A549 (cell line): ENCODE measurements around the gene PPP1R12B. TPM values are rescaled to one million over a fixed set of nuclear protein-coding genes. Genes with fewer than 3 reads are reported as not detected.

Experiments used
- ATAC-seq, 2 experiments: fragments of 200-7000 bp in 1 of 2; fragments of >200 bp in 1 of 2; cut with Nextera tagmentation in 1 of 2; cut with Tn5 transposase in 1 of 2; 3 replicates each; pipeline versions ENCODE4 v1.8.0 to v1.9.1; 2018 to 2020; ENCODE audit warnings: mild to moderate bottlenecking in 1 of 2, moderate library complexity in 1 of 2
- CTCF ChIA-PET: fragments of 300-600 bp; sonication (Branson Sonifier 250); formaldehyde crosslinking; extraction: SDS; loops from one replicate; lab custom pipeline; 2021; ENCODE audit warnings: antibody characterized with exemption, inconsistent platforms; lab: Yijun Ruan, JAX
- POLR2A ChIA-PET: fragments of 350-600 bp; formaldehyde crosslinking; extraction: SDS; loops from one replicate; lab custom pipeline; 2021; ENCODE audit warnings: antibody characterized with exemption, inconsistent platforms; lab: Yijun Ruan, JAX
- DNase-seq, 2 experiments: peaks; one replicate each; pipeline versions ENCODE4 v3.0.0 to v3.0.0-alpha.2; 2011 to 2016; ENCODE audit warnings: low read depth in 1 of 2, low spot score in 1 of 2
- FAIRE-seq: peaks from 2 replicates; lab custom pipeline; 2011; peaks lifted over from hg19 to GRCh38; lab: Jason Lieb, UNC
- H3K27ac ChIP-seq, 2 experiments: fragments of >200 bp; sonication (Bioruptor Twin); formaldehyde crosslinking; 3 replicates each; pipeline ENCODE4 v1.5.1; 2016 to 2017
- H3K4me1 ChIP-seq: fragments of >200 bp; sonication (Bioruptor Twin); formaldehyde crosslinking; 3 replicates; pipeline ENCODE4 v1.6.1; 2016
- H3K4me2 ChIP-seq: fragments of >200 bp; sonication (Bioruptor Twin); formaldehyde crosslinking; 3 replicates; pipeline ENCODE4 v1.6.1; 2016
- H3K4me3 ChIP-seq: fragments of >200 bp; sonication (Bioruptor Twin); formaldehyde crosslinking; 3 replicates; pipeline ENCODE4 v1.5.1; 2016
- H3K9me3 ChIP-seq: fragments of >200 bp; sonication (Bioruptor Twin); formaldehyde crosslinking; 3 replicates; pipeline ENCODE4 v1.6.1; 2016
- BCL3 ChIP-seq: fragments of >200 bp; sonication (Bioruptor Twin); formaldehyde crosslinking; IDR thresholded peaks from 3 replicates; pipeline ENCODE4 v1.6.1; 2016
- CBX8 ChIP-seq: fragments of 200-600 bp; sonication (generic); IDR thresholded peaks from 2 replicates; pipeline ENCODE4 v1.6.1; 2016
- CEBPB ChIP-seq, 2 experiments: fragments of >200 bp in 1 of 2; sonication (Bioruptor Twin) in 1 of 2; formaldehyde crosslinking in 1 of 2; IDR thresholded peaks; 2 replicates each; pipeline ENCODE4 v1.6.1; 2012 to 2016
- CHD4 ChIP-seq: fragments of 200-600 bp; sonication (generic); IDR thresholded peaks from 2 replicates; pipeline ENCODE4 v1.6.1; 2016; ENCODE audit warnings: antibody characterized with exemption, mild to moderate bottlenecking, borderline replicate concordance
- EHMT2 ChIP-seq: fragments of 200-600 bp; sonication (generic); IDR thresholded peaks from 2 replicates; pipeline ENCODE4 v1.6.1; 2016; ENCODE audit warnings: antibody characterized with exemption, low read depth, mild to moderate bottlenecking, moderate library complexity
- FOXS1 ChIP-seq: fragments of 250-450 bp; sonication (Bioruptor Pico); IDR thresholded peaks from 2 replicates; pipeline ENCODE4 v1.5.0; 2020; ENCODE audit warnings: mild to moderate bottlenecking, moderate library complexity
- HOXB13 ChIP-seq: fragments of 250-450 bp; sonication (Bioruptor Pico); IDR thresholded peaks from 2 replicates; pipeline ENCODE4 v1.5.0; 2020; ENCODE audit warnings: low read depth, mild to moderate bottlenecking, moderate library complexity
- JUN ChIP-seq, 2 experiments: fragments of >200 bp; sonication (Bioruptor Twin); formaldehyde crosslinking; IDR thresholded peaks; 2 replicates in 1 of 2; 3 replicates in 1 of 2; pipeline ENCODE4 v1.6.1; 2016 to 2017
- MAZ ChIP-seq: fragments of 150-350 bp; IDR thresholded peaks from 2 replicates; pipeline ENCODE4 v1.6.1; 2014; ENCODE audit warnings: antibody characterized with exemption, low read depth, low read length, borderline replicate concordance
- NFE2L2 ChIP-seq: fragments of 150-350 bp; conservative IDR thresholded peaks from 2 replicates; pipeline ENCODE4 v1.6.1; 2014; ENCODE audit warnings: low read length
- NR3C1 ChIP-seq: fragments of >200 bp; sonication (Bioruptor Twin); formaldehyde crosslinking; IDR thresholded peaks from 3 replicates; pipeline ENCODE4 v1.6.1; 2017
- POLR2AphosphoS2 ChIP-seq: conservative IDR thresholded peaks from 2 replicates; pipeline ENCODE4 v1.6.1; 2012; ENCODE audit warnings: low read length, improper control_type of control experiment, inconsistent platforms
- RAD21 ChIP-seq, 2 experiments: fragments of >200 bp in 1 of 2; sonication (Bioruptor Twin) in 1 of 2; formaldehyde crosslinking in 1 of 2; IDR thresholded peaks in 1 of 2; conservative IDR thresholded peaks in 1 of 2; 2 replicates in 1 of 2; 3 replicates in 1 of 2; pipeline ENCODE4 v1.6.1; 2012 to 2018; ENCODE audit warnings: inconsistent platforms in 1 of 2
- RNF2 ChIP-seq: fragments of 200-600 bp; sonication (generic); IDR thresholded peaks from 2 replicates; pipeline ENCODE4 v1.6.1; 2016; ENCODE audit warnings: low read depth, mild to moderate bottlenecking, antibody characterized with exemption, moderate library complexity, borderline replicate concordance
- SMC3 ChIP-seq: fragments of >200 bp; sonication (Bioruptor Twin); formaldehyde crosslinking; IDR thresholded peaks from 3 replicates; pipeline ENCODE4 v1.6.1; 2018; ENCODE audit warnings: inconsistent platforms
- SREBF2 ChIP-seq: fragments of 450-650 bp; IDR thresholded peaks from 2 replicates; pipeline ENCODE4 v1.6.1; 2014; ENCODE audit warnings: mild to moderate bottlenecking, moderate library complexity
- ZC3H11A ChIP-seq: fragments of 450-650 bp; IDR thresholded peaks from 2 replicates; pipeline ENCODE4 v1.6.1; 2014; ENCODE audit warnings: antibody characterized with exemption, mild to moderate bottlenecking
- ZFP36 ChIP-seq: fragments of 450-650 bp; IDR thresholded peaks from 2 replicates; pipeline ENCODE4 v1.6.1; 2014; ENCODE audit warnings: borderline replicate concordance; ENCODE audit not compliant: partially characterized antibody
- ZNF302 ChIP-seq: fragments of 250-450 bp; sonication (Bioruptor Pico); IDR thresholded peaks from 2 replicates; pipeline ENCODE4 v1.9.0; 2021; ENCODE audit warnings: inconsistent platforms, mild to moderate bottlenecking, moderate library complexity
- WGBS: methylation state at CpG from one replicate; pipeline ENCODE4 v1.1.6; 2017; ENCODE audit errors: missing lambda C conversion rate; 5-methylcytosine and 5-hydroxymethylcytosine counted together
- polyA plus RNA-seq, 4 experiments: library from polyadenylated mRNA; depleted of rRNA in 3 of 4; stranded (reverse); fragments of >200 nt; fragmentation: RNase III in 1 of 4; extraction: RNeasy Plus Mini Kit Qiagen cat#74134 plus additional on column Dnase treatment in 1 of 4; gene quantifications; 2 replicates in 3 of 4; 3 replicates in 1 of 4; pipeline ENCODE4 v1.2.3, GENCODE V29; 2011 to 2017
- small RNA-seq, 6 experiments: library from RNA; depleted of rRNA; stranded (forward); fragments of <200 nt; gene quantifications; one replicate each; pipeline ENCODE3, GENCODE V24; 2012
- TF ChIP-seq, protein P1 (sequence below): IDR thresholded peaks from 2 replicates; pipeline ENCODE4 v1.6.1; 2012

Gene PPP1R12B
- polyA plus RNA-seq, 2 of the 4 experiments (the other 2 are of a cell fraction): 3.3 to 12.1 TPM

- FAIRE-seq (no peak), ATAC-seq (no peak), DNase-seq (no peak)
- no peaks in the 10 kb centered on the region for H3K9me3 ChIP-seq
- 58% methylated on average over 19 of the region's 20 CpGs for WGBS
- POLR2A ChIA-PET: no interaction called here
- peak overlapping the region; percentile 100 for H3K4me2 ChIP-seq
- H3K27ac ChIP-seq: no peak overlapping the region
- H3K4me3 ChIP-seq: peak overlapping the region; percentile 53; the same call in 2 of the 3 replicates
- H3K4me1 ChIP-seq: peaks cover 17% of the 10 kb centered on the region; the same call in 2 of the 3 replicates
- TF ChIP-seq RAD21 (conservative IDR thresholded peaks at IDR 0.05 in 1 of 2, IDR thresholded peaks at IDR 0.05 in 1 of 2) (no peak), SREBF2 (no peak), RNF2 (no peak), NR3C1 (no peak), MAZ (no peak), CBX8 (no peak), NFE2L2 (no peak), HOXB13 (CRISPR knock-in tag) (no peak), CHD4 (no peak), BCL3 (no peak), JUN (IDR thresholded peaks at IDR 0.05) (no peak), POLR2AphosphoS2 (no peak), ZNF302 (no peak), ZC3H11A (no peak), EHMT2 (no peak), CEBPB (IDR thresholded peaks at IDR 0.05) (no peak), ZFP36 (no peak), FOXS1 (CRISPR knock-in tag) (no peak), SMC3 (no peak)
- TF ChIP-seq, protein P1, sequence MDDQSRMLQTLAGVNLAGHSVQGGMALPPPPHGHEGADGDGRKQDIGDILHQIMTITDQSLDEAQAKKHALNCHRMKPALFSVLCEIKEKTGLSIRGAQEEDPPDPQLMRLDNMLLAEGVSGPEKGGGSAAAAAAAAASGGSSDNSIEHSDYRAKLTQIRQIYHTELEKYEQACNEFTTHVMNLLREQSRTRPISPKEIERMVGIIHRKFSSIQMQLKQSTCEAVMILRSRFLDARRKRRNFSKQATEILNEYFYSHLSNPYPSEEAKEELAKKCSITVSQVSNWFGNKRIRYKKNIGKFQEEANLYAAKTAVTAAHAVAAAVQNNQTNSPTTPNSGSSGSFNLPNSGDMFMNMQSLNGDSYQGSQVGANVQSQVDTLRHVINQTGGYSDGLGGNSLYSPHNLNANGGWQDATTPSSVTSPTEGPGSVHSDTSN: no peak
- CTCF ChIA-PET: interaction anchor here (1.0 to 1.6 kb wide), 2 partner anchors 13 to 17 kb away, joined by 3 to 5 read pairs; no protein-coding TSS in a partner anchor
Measured at GRCh38 chr1:202642212-202642611, 293.7 kb downstream of the PPP1R12B start.

Small RNA genes within 50 kb of the gene (small RNA-seq; reads per million reads assigned to genes)
- 0 to 0.97 (median 0) reads per million in 6 experiments for gene AC099336.2
- 0 to 0.04 (median 0) reads per million in 6 experiments for gene RF00156
- gene RNU6-89P: 0 reads per million in 6 experiments

Other genes with a start within 250 kb of the PPP1R12B start
- 0.13 and 0.15 TPM in 2 replicates for gene GPR37L1, start 225.8 kb upstream of the PPP1R12B start, polyA plus RNA-seq (2011; rRNA removed)
- gene GPR37L1, start 225.8 kb upstream of the PPP1R12B start, polyA plus RNA-seq (2017; fragmentation: RNase III; extraction: RNeasy Plus Mini Kit Qiagen cat#74134 plus additional on column Dnase treatment): 0.08 to 0.09 TPM (median 0.09 TPM) in 3 replicates
- 49.8 and 57.8 TPM in 2 replicates for gene ARL8A, start 204.0 kb upstream of the PPP1R12B start, polyA plus RNA-seq (2011; rRNA removed)
- 18.0 to 25.6 TPM (median 23.4 TPM) in 3 replicates for gene ARL8A, start 204.0 kb upstream of the PPP1R12B start, polyA plus RNA-seq (2017; fragmentation: RNase III; extraction: RNeasy Plus Mini Kit Qiagen cat#74134 plus additional on column Dnase treatment)
- 0.08 TPM in 1 of 2 replicates, not detected in the other for gene PTPN7, start 188.1 kb upstream of the PPP1R12B start, polyA plus RNA-seq (2011; rRNA removed)
- not detected in 3 replicates for gene PTPN7, start 188.1 kb upstream of the PPP1R12B start, polyA plus RNA-seq (2017; fragmentation: RNase III; extraction: RNeasy Plus Mini Kit Qiagen cat#74134 plus additional on column Dnase treatment)
- 0.84 and 1.3 TPM in 2 replicates for gene LGR6, start 154.9 kb upstream of the PPP1R12B start, polyA plus RNA-seq (2011; rRNA removed)
- gene LGR6, start 154.9 kb upstream of the PPP1R12B start, polyA plus RNA-seq (2017; fragmentation: RNase III; extraction: RNeasy Plus Mini Kit Qiagen cat#74134 plus additional on column Dnase treatment): 0.60 to 1.3 TPM (median 1.1 TPM) in 3 replicates
- 166 and 188 TPM in 2 replicates for gene UBE2T, start 6.8 kb upstream of the PPP1R12B start, polyA plus RNA-seq (2011; rRNA removed)
- 75.3 to 83.2 TPM (median 79.5 TPM) in 3 replicates for gene UBE2T, start 6.8 kb upstream of the PPP1R12B start, polyA plus RNA-seq (2017; fragmentation: RNase III; extraction: RNeasy Plus Mini Kit Qiagen cat#74134 plus additional on column Dnase treatment)